Measurements from ENCODE around the gene CACNA1C.

Gene CACNA1C

GRCh38 chr12:2431810-2432209 is 379.0 kb downstream of the CACNA1C start:
- in situ Hi-C loops (cut with MboI; ENCODE audit: low sequenced_read_pairs): no loop called here

- in situ Hi-C loops (cut with MboI; ENCODE audit: low sequenced_read_pairs): no loop called here
These were observed 380.1 kb downstream of the CACNA1C start for GRCh38 chr12:2432856-2433255.

DNA sequence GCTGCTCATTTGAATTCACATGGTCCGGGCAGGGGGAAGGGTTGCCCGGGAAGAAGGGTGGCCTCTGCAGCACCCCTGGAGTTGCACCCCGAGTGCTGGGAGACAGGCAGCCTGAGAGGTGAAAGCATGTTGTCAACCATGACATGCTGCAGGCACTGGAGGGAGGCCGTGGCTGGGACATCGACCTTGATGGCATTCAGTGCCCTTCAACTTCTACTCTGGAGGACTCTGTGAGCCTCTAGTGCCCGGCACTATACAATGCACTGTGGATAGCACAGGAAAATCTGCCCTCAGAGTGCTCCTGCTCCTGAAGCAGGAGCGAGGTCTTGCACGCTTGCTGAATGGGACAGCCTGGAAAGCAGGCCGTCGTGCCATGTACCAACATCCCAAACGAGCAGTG is 382.7 kb downstream of the CACNA1C start:
- in situ Hi-C loops (cut with MboI; ENCODE audit: low sequenced_read_pairs): no loop called here

DNA sequence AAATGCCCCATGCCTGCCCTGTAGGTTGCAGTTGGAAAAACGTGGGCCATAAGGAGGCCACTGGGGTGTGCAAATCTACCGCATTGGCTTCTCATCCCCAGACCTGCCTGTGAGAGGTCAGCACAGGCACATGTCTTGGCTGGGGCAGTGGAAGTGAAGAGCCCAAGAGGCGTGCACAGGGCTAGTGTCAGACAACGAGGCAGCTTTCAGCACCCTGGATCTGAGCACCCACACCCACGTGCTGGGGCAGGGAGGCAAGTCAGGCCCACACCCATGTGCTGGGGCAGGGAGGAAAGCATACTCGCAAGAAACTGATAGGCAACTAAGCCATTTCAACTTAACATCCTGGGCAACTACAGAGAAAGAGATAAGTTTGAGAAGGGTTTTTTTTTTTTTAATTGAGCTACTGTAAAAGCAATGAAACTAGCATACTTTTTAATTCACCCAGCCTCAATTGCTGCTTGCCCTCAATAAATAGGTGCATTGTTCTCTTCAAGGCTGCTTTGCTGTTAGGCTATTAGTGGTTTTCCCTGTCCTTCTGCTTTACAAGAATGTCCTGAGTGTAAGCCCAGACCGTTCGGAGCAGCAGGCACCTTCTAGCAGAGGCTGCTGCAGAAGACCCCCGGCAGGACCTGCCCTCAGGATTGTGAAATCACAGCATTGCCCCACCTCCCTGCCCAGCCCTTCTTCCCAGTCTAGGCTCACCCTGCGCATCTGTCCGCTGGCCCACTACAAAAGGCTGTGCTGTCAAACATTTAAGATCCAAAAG is 386.7 kb downstream of the CACNA1C start:
- in situ Hi-C loops (cut with MboI; ENCODE audit: low sequenced_read_pairs): no loop called here

DNA sequence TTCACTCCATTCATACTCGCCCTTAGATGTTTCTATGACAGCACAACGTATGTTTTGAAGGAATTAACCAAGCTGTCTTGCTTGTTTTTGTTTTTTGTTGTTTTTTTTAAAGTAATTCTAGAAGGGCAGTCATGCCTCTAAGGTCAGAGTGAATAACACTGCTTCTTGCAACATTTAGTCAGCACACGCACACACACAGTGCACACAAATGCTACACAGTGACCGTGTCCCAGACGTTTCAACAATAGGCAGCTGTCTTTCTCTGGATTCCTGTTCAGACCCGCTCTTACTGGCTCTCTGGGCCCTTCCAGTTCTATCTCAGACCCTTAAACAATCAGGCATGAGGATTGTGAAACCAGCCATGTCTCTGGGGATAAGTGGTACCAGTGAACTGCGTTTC is 391.0 kb downstream of the CACNA1C start:
- in situ Hi-C loops (cut with MboI; ENCODE audit: low sequenced_read_pairs): no loop called here

DNA sequence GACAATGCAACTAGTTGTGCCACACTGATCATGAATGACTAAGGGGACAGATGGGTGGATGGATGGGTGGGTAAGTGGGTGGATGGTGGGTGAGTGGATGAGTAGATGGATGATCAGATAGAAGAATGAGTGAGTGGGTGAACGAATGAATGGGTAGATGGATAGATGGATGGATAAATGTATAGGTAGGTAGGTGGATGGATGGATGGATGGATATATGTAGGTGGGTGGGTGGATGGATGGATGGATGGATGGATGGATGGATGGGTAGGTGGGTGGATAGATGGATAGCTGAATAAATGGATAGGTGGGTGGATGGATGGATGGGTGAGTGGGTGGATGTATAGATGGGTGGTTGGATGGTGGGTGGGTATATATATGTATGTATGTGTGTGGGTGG is 393.2 kb downstream of the CACNA1C start:
- in situ Hi-C loops (cut with MboI; ENCODE audit: low sequenced_read_pairs): no loop called here

DNA sequence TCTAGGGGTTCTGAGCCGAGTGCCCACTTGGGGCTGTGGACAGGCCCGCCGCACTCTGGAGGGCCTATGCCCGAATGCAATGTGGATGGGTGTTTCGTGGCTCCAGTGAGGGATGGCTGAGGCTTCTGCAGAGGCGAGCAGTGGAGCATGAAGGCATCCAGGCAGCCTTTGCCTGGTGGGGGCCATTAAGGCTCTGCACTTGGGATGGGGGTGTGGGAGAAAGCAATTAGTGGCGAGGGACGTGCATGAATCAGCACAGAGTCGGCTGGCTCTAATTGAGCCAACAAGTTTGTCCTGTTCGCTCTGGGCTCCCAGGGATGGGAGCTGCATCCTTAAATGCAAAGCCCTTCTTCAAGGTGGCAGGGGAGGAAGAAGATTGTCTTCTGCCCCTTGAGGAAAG is 395.1 kb downstream of the CACNA1C start:
- in situ Hi-C loops (cut with MboI; ENCODE audit: low sequenced_read_pairs): no loop called here

- in situ Hi-C loops (cut with MboI; ENCODE audit: low sequenced_read_pairs): no loop called here
These were observed 396.8 kb downstream of the CACNA1C start for GRCh38 chr12:2449586-2449985.

DNA sequence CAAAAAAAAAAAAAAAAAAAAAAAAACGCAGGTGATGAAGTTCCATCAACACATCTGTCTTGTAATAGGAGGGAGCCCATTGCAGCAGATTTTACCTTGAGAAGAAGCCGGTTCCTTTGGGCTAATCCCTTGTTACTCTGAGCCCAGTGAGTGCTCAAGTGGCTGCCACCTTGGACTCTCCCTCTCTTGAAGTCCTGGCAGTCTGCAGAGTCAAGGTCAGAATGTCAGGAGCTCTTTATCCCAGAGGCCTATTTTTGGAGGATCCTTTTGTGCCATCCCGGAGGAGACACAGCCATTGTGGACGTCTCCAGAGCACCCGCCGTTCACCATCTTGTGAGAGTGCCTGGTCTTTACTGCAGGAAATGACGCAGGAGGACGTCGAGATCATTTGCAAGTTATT is 397.8 kb downstream of the CACNA1C start:
- in situ Hi-C loops (cut with MboI; ENCODE audit: low sequenced_read_pairs): no loop called here

DNA sequence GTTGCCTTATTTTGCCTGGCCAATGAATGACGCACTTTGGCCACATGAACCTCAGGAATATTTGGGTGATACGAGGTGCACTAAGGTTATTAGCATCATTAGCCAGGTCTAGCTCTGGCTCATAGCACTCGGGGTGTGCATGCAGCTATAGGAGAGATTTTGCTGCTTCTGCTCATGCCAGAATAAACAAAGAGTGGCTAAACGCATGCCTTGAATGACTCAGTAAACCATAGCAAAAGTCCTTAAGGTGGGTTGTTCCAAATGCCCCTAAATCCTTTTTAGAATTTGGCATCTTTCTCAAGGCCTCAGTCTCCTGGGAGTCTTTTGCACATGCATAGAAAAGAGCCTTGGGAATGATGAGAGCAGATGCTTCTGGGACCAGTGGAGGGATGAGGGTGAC is 398.2 kb downstream of the CACNA1C start:
- in situ Hi-C loops (cut with MboI; ENCODE audit: low sequenced_read_pairs): no loop called here

- in situ Hi-C loops (cut with MboI; ENCODE audit: low sequenced_read_pairs): no loop called here
These were observed 398.7 kb downstream of the CACNA1C start for GRCh38 chr12:2451497-2451896.

DNA sequence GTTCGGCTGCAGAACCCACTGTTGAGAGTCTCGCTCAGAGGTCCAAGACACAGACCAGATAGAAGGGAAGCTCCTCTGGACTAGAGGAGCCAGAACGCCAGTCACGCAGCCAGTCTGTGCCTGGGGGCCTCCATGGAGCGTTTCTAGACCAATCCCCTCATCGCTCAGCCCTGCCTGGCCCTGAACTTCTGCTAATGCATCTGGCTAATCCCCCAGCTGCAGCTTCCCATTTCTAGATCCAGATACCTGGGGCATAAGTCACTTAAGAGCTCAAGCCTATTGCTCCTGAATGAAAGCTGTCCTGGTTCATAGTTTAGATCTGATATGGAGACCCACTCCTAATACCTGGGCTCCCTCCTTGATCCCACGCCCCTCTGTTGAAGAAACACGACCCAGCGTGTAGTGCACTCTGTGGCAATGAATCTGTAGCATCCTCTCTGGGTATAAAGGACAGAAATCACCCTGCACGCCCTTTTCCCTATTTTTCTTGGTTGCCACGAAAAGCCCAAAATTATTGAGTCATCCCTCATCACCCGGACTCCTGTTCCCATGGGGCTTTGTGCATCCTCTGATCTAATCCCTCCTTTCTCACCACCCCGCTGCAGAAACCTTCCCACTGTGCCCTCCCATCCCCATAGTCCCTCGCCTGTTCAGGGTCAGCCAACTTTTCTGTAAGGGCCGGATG is 400.4 kb downstream of the CACNA1C start:
- in situ Hi-C loops (cut with MboI; ENCODE audit: low sequenced_read_pairs): no loop called here

DNA sequence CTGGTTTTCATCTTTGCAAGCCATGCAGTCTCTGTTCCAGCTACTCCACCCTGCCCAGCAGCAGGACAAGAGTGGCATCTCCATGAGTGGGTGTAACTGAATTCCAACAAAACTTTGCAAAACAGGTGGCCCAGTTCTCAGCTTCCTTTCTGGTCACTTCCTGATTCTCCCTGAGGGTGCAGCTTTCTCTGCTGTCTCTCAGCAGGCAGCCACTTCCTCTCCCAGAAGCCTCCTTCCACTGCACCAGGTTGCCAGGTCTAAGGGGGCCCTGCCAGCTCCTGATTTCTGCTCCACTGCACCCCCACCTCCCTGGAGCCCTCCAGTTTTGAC is 400.9 kb downstream of the CACNA1C start:
- in situ Hi-C loops (cut with MboI; ENCODE audit: low sequenced_read_pairs): no loop called here

- in situ Hi-C loops (cut with MboI; ENCODE audit: low sequenced_read_pairs): no loop called here
These were observed 401.9 kb downstream of the CACNA1C start for GRCh38 chr12:2454601-2455177.

DNA sequence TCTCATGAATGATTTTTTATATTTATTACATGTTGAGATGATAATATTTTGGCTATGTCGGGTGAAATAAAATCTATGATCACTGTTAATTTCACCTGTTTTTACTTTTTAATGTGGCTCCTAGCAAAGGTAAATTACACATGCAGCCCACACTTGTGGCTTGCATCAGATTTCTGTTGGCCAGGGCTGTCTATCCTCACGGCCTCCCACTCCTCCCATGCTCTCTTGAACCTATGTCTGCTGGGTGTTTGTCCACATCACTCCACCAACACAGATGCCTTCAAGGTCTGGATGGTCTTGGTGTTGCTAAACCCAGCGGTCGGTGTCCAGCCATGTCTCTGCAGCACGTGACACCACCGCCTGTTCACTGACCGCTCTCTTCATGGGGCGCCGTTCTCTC is 402.6 kb downstream of the CACNA1C start:
- in situ Hi-C loops (cut with MboI; ENCODE audit: low sequenced_read_pairs): no loop called here

DNA sequence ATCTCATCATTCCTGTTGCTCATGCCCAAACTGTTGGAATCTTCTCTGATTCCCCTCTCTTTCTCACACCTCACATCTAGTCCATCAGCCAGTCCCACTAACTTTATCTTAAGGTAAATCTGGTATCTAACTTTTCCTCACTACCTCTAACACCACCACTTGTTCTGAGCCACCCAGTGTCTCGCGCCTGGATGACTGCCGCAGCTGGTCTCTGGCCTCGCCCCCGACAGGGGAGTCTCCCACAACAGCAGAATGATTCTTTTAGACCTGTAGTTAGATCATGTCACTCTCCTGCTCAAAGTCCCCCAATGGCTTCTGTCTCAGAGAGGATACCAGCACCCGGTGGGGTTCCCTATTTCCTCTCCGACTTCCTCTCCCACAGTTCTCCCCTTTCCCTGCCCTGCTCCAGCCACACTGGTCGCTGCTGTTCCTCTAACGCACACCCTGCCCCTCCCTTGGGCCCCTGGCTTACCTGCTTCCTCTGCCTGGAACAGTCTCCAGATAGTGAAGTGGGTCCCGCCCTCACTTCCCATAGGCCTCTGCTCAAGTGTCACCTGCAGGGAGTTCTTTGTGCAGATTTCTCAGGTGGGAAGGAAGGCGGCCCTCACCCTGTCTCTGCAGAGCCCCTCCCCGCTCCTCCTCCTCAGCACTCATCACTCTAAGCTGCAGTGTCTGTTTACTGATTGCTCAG is 403.5 kb downstream of the CACNA1C start:
- in situ Hi-C loops (cut with MboI; ENCODE audit: low sequenced_read_pairs): no loop called here

DNA sequence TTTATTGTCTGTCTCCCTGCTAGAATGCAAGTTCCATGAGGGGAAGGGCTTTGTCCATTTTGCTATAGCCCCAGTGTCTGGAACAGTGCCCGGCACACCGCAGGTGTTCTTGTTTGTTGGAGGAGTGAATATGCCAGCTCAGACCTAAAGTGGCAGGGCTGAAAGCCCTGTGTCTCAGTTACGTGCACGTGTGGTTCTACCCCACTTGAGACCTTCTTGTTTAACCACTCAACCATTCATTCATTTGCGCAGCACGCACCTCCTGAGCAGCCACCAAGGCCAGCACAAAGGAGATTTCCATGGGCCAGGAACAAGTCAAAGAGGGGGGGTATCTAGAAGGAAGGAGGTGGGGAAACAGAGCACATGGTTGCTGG is 404.0 kb downstream of the CACNA1C start:
- in situ Hi-C loops (cut with MboI; ENCODE audit: low sequenced_read_pairs): no loop called here

DNA sequence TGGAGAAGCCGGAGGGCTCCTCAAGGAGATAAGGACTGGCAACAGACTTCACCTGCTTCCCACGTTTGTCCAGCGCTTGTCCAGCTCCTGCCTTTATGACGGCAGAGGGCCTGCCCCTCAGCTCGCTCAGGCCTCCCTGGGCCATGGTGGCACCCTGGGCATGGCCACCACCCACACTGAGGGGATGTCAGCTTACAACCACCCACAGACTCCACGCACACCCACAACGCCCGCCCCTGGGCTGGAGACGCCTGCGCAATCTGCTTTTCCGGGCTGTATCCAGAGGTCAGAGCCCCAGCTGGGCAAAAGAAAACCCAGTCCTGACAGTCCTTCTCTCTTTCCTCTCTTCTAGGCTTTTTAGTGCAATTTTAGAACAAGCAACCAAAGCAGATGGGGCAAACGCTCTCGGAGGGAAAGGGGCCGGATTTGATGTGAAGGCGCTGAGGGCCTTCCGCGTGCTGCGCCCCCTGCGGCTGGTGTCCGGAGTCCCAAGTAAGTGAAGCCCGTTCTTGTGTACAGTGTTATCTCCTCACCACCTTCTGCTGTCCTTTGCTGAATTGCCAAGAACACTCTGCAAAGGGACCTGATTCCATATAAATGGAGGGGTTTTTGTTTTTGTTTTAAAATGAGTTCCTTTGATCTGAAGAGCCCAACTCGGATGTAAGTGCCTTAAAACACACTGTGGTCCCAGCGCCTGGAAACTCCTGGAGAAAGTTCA is 404.6 kb downstream of the CACNA1C start:
- in situ Hi-C loops (cut with MboI; ENCODE audit: low sequenced_read_pairs): no loop called here

DNA sequence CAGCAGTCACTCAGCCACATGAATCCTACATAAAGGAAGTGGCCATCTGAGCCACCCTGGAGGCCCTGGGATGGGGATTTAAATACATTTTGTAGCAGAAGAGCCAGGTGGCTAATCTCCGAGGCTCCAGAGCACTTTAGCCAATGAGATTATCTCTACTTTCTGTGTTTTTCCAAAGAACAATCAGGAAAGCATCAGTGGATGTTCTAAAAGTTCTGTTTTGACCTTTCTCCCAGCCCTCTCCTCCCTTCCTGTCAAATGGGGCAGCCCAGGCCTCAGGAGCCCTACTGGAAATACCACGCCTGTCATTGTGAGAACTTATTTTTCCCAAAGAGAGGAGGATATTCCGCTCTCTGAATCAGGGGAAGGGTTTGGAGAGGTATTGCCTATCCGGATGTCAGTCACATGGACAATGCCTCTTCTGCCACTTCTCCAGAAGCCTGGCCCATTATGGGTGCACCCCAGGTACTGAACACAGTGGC is 405.2 kb downstream of the CACNA1C start:
- in situ Hi-C loops (cut with MboI; ENCODE audit: low sequenced_read_pairs): no loop called here

- in situ Hi-C loops (cut with MboI; ENCODE audit: low sequenced_read_pairs): no loop called here
These were observed 407.4 kb downstream of the CACNA1C start for GRCh38 chr12:2460051-2460670.

GRCh38 chr12:2461046-2461445 is 408.3 kb downstream of the CACNA1C start:
- in situ Hi-C loops (cut with MboI; ENCODE audit: low sequenced_read_pairs): no loop called here

Measured in HL-60/S4 treated with phorbol 12-myristate 13-acetate at 8.2 ng/mL for 4 days and 3 days (cell line).